GM18858 (cell line): Measurements from ENCODE around the gene ZNF316.
"Not testable (repeated sequence)": the region's sequence is repeated elsewhere in the genome, so short reads cannot be mapped to it uniquely, and the experiment has no call there.

Source experiments
- ATAC-seq: cut with Tn5 transposase; IDR thresholded peaks from one replicate; pipeline ENCODE4 v1.9.1; 2021; ENCODE audit not compliant: unreplicated experiment

Gene ZNF316

GRCh38 chr7:6621195-6622133, 15.7 kb upstream of the ZNF316 start:
- ATAC-seq: no peak

GRCh38 chr7:6622134-6622710, 14.9 kb upstream of the ZNF316 start:
- no peak for ATAC-seq

DNA sequence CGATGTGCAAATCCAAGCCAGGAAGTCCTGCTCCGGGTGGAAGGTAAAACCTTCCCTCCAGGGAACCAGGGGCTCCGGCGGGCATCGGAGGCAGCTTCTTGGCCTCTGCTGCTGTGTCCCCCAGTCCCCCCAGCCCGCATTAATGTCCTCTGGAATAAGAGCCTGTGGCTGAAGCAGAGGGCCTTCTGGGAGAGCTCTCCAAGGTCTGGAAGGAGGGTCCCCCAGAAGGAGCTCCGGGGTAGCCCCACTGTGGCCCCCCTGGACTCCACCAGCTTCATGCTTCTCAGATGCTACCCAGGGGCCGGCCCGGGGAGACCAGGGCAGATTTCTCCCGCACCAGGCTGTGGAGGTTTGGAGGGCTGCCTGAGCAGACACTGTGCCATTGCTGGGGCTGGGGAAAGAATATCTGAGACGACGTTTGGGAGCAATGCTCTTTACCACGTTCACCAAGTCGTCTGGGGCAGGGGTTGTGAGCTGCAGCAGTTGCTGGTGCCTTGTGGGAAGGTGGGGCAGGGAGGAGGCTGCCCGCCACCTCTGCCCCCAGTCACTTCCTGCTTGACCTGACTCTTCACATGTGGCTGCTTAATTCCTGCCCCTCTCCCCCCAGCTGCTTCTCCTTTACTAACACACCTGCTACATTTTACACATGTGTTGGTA, 13.4 kb upstream of the ZNF316 start:
- no peak for ATAC-seq

DNA sequence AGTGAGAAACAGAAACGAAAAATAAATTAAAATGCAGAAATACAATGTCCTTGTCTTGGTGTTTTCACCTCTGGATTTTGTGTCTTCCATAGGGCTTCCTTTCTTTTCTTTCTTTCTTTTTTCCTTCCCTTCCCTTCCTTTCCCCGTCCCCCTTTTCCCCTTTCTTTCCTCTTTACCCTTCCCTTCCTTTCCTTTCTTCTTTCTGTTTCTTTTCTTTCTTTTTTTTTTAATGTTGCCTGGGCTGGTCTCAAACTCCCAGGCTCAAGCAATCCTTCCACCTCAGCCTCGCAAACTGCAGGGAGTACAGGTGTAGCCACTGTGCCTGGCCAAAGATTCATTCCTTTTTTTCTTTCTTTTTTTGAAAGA, 12.9 kb upstream of the ZNF316 start:
- no peak for ATAC-seq

GRCh38 chr7:6628045-6628444, 9.1 kb upstream of the ZNF316 start:
- no peak for ATAC-seq

GRCh38 chr7:6630007-6630849, 6.9 kb upstream of the ZNF316 start:
- no peak for ATAC-seq

DNA sequence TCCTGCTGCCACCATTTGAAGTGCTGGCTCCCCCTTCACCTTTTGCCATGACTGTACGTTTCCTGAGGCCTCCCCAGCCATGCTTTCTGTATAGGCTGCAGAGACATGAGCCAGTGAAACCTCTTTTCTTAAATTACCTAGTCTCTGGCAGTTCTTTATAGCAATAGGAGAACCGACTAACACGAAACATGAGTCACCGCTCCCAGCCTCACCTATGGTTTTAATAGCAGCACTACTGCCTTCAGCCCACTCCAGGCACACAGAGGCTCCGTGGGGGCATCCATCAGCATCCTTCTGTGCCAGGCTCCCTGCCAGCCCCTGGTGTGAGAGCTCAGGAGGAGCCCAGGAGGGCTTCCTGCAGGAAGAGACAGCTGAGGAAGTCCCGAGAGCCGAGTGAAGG, 5.5 kb upstream of the ZNF316 start:
- ATAC-seq: no peak

DNA sequence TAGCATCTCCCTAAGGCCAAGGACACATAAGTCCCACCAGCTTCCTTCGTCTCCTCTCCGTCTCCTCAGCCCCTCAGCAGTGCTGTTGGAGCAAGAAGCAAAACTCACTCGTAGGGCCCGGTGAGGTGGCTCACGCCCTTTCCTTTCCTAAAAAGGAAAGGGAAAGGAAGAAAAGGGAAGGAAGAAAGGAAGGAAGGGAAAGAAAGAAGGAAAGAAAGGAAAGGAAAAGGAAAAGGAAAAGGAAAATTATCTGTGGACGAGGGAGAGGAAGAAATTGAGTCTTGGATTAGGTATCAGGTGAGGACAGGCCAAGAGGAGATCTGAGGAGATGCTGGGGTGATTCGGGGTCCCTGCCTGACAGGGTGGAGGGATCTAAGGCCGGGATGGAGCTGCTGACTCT, 3.1 kb upstream of the ZNF316 start:
- no peak for ATAC-seq

GRCh38 chr7:6634971-6635370, 2.1 kb upstream of the ZNF316 start:
- ATAC-seq: not testable (repeated sequence)

- peak; percentile 78 for ATAC-seq
These were observed 569 bp downstream of the ZNF316 start for GRCh38 chr7:6637544-6638229.

GRCh38 chr7:6639032-6639431, 1.9 kb downstream of the ZNF316 start:
- no peak for ATAC-seq

- ATAC-seq: no peak
These were observed 2.5 kb downstream of the ZNF316 start for GRCh38 chr7:6639627-6640026.

DNA sequence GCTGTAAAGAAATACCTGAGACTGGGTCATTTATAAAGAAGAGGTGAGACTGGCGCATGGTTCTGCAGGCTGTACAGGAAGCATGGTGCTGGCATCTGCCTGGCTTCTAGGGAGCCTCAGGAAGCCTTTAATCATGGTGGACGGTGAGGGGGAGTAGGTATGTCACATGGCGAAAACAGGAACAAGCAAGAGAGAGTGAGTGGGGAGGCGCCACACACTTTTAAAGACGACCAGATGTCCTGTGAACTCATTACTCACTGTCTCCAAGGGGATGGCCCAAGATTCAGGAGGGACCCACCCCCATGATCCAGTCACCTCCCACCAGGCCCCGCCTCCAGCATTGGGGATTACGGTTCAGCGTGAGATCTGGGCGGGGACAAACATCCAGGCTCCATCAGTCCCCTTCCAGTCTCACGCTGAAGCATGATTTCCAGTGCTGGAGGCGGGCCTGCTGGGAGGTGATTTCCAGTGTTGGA, 3.2 kb downstream of the ZNF316 start:
- no peak for ATAC-seq

DNA sequence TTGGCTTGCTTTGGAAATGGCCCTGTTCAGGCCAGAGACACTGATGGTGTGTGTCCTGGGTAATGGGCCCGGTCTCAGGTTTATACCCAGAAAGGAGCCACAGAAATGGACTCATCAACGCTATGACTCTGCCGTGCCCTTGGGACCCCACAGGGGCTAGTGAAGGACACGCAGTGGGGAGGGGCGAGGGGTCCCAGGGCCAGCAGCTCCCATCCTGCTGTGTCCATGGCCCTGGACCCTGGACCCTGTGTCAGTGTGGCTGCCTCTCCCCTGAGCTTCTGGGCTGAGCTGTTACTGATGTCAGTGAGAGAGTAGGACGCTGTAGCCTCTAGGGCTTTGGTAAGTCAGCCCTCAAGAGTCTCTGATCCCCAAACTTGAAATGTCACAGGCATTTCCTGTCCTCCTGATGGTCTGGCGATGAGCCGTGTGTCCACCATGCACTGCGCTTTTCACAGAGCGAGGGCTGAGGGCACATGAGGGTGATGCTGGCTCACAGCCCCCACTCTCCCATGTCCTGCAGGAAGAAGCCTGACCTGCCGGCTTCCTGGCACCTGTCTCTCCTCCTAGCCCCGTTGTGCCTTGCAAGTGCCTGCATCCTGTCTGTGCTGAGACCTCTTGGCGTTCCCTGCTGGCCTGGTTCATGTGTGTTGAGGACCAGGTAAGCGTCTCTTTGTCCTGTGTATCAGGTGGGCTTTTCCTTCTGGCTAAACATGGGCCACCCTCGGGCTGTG, 4.4 kb downstream of the ZNF316 start:
- no peak for ATAC-seq

DNA sequence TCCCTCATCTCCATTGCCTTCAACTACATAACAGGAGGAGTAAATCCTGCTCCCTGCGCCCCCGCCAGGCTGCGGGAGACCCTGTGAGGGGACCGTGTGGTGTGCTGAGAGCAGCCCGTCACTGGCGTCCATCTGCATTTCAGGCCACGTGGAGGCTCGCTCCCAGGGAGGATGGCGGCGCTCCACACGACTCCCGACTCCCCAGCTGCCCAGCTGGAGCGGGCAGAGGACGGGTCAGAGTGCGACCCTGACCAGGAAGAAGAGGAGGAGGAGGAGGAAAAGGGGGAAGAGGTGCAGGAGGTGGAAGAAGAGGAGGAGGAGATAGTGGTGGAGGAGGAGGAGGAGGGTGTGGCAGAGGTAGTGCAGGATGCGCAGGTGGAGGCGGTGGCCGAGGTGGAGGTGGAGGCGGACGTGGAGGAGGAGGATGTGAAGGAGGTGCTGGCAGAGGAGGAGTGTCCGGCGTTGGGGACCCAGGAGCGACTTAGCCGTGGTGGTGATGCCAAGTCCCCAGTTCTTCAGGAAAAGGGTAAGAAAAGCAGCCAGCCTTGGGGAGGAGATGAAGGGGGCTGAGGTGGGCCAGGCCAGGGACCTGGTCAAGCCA, 5.2 kb downstream of the ZNF316 start:
- no peak for ATAC-seq

GRCh38 chr7:6642861-6643640, 5.9 kb downstream of the ZNF316 start:
- no peak for ATAC-seq

DNA sequence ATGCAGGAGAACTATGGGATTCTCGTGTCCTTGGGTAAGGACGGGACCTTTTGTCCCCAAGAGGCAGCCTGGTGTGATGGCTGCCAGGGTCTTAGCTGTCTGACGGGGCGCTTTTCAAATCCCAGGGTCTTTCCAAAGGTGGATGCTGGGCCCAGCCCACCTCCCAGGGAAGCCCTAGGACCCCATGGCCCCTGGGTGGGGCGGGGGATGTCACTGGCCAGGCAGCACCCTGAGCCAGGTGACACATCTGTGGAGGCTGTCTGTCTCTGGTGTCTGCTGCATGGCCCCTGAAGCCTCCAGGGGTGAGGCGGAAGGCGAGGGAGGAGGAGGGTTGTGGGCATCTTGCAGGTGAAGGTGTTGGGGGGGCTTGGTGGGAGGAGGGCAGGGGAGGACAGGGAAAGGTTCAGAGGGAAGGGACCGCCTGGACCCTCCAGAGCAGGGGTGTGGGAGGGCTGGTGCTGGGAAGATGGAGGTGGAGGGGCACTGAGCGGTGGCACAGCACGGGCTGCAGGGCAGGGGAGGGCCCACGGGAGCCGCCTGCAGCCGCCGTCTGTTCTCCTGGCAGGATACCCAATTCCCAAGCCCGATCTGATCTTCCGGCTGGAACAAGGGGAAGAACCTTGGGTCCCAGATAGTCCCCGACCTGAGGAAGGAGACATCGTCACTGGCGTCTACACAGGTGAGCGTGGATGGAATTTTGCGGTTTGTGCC, 7.0 kb downstream of the ZNF316 start:
- ATAC-seq: no peak

- ATAC-seq: no peak
These were observed 7.6 kb downstream of the ZNF316 start for GRCh38 chr7:6644728-6645127.
